ENCODE results near the gene SH3BP5. TPM values are rescaled to one million over a fixed set of nuclear protein-coding genes. Genes with fewer than 3 reads are reported as not detected.

The SH3BP5 gene
- total RNA-seq, 1 experiment from 2014 or later = 39.3 TPM

GRCh38 chr3:15356176-15356575 is 23.8 kb upstream of the SH3BP5 start:
- ChIA-PET CTCF (no interaction called here), POLR2A (ENCODE audit: unreplicated experiment) (no interaction called here)
- no peak overlapping the region for H3K4me2 ChIP-seq
- H3F3A ChIP-seq (ENCODE audit: insufficient read depth, low read depth) = no peaks in the 10 kb centered on the region
- H3K4me1 ChIP-seq (replicated peaks; ENCODE audit: insufficient read depth) = 0 out of 2 replicates have a peak, but pooled peaks cover 6% of the 10 kb centered on the region
- intact Hi-C loops (cut with micrococcal nuclease; ENCODE audit: unreplicated experiment) = no loop called here
- no peak overlapping the region for H3K4me3 ChIP-seq
- no peaks in the 10 kb centered on the region for H3K36me3 ChIP-seq (ENCODE audit: low read depth)
- no peaks in the 10 kb centered on the region for H3K9me2 ChIP-seq (ENCODE audit: insufficient read depth)
- no peaks in the 10 kb centered on the region for H3K27me3 ChIP-seq (ENCODE audit: insufficient read depth, low read depth)
- BruUV-seq (replicated peaks) = no TSS peak
- H3K79me2 ChIP-seq (ENCODE audit: low read depth) = no peaks in the 10 kb centered on the region
- no peak for DNase-seq
- no peak overlapping the region for H3K27ac ChIP-seq
- H2AFZ ChIP-seq = no peak overlapping the region
- H4K20me1 ChIP-seq (ENCODE audit: insufficient read depth) = no peaks in the 10 kb centered on the region
- TF ChIP-seq EZH2 (IDR thresholded peaks at IDR 0.05; ENCODE audit: low read depth) = no peak
- TF ChIP-seq, protein P1, sequence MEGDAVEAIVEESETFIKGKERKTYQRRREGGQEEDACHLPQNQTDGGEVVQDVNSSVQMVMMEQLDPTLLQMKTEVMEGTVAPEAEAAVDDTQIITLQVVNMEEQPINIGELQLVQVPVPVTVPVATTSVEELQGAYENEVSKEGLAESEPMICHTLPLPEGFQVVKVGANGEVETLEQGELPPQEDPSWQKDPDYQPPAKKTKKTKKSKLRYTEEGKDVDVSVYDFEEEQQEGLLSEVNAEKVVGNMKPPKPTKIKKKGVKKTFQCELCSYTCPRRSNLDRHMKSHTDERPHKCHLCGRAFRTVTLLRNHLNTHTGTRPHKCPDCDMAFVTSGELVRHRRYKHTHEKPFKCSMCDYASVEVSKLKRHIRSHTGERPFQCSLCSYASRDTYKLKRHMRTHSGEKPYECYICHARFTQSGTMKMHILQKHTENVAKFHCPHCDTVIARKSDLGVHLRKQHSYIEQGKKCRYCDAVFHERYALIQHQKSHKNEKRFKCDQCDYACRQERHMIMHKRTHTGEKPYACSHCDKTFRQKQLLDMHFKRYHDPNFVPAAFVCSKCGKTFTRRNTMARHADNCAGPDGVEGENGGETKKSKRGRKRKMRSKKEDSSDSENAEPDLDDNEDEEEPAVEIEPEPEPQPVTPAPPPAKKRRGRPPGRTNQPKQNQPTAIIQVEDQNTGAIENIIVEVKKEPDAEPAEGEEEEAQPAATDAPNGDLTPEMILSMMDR (conservative IDR thresholded peaks at IDR 0.05) = no peak
- H3K9me3 ChIP-seq (ENCODE audit: insufficient read depth, low read depth) = no peaks in the 10 kb centered on the region

DNA sequence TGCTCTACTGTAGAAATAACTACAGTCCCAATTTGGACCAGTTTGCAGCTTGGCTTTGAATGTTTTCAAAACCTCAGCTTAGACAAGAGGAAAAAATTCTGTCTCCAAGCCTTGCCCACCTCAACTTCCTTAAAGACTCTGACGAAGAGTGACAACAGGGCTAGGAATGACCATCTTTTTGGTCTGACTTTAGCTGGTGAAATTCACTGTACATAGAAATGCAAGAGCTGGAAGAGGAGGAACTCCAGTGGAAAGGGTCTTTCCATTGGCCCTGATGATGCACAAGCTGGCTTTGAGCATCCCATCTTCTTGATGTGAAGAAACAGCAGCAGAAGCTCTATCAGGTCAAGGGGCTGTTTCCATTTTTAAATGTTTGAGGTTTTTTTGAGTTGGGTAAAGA is 22.7 kb upstream of the SH3BP5 start:
- ChIA-PET CTCF (no interaction called here), POLR2A (ENCODE audit: unreplicated experiment) (no interaction called here)
- Histone ChIP-seq H4K20me1 (ENCODE audit: insufficient read depth) (no peaks in the 10 kb centered on the region), H3K27me3 (ENCODE audit: insufficient read depth, low read depth) (no peaks in the 10 kb centered on the region), H3K79me2 (ENCODE audit: low read depth) (no peaks in the 10 kb centered on the region), H3K4me2 (no peak overlapping the region), H3K9me3 (ENCODE audit: insufficient read depth, low read depth) (no peaks in the 10 kb centered on the region), H3K4me3 (no peak overlapping the region), H2AFZ (no peak overlapping the region), H3K4me1 (replicated peaks; ENCODE audit: insufficient read depth) (no peaks in the 10 kb centered on the region), H3K36me3 (ENCODE audit: low read depth) (no peaks in the 10 kb centered on the region), H3F3A (ENCODE audit: insufficient read depth, low read depth) (no peaks in the 10 kb centered on the region), H3K27ac (no peak overlapping the region), H3K9me2 (ENCODE audit: insufficient read depth) (no peaks in the 10 kb centered on the region)
- intact Hi-C loops (cut with micrococcal nuclease; ENCODE audit: unreplicated experiment) = no loop called here
- BruUV-seq (replicated peaks) = no TSS peak
- DNase-seq = no peak
- TF ChIP-seq, protein P1 (conservative IDR thresholded peaks at IDR 0.05) = no peak
- no peak for TF ChIP-seq EZH2 (IDR thresholded peaks at IDR 0.05; ENCODE audit: low read depth)

- Histone ChIP-seq H3K36me3 (ENCODE audit: low read depth) (no peaks in the 10 kb centered on the region), H4K20me1 (ENCODE audit: insufficient read depth) (no peaks in the 10 kb centered on the region), H3K4me1 (replicated peaks; ENCODE audit: insufficient read depth) (no peaks in the 10 kb centered on the region), H3K4me3 (no peak overlapping the region), H3K9me3 (ENCODE audit: insufficient read depth, low read depth) (no peaks in the 10 kb centered on the region), H3K27ac (no peak overlapping the region), H2AFZ (no peak overlapping the region), H3K27me3 (ENCODE audit: insufficient read depth, low read depth) (no peaks in the 10 kb centered on the region), H3K9me2 (ENCODE audit: insufficient read depth) (no peaks in the 10 kb centered on the region), H3F3A (ENCODE audit: insufficient read depth, low read depth) (no peaks in the 10 kb centered on the region), H3K4me2 (no peak overlapping the region), H3K79me2 (ENCODE audit: low read depth) (no peaks in the 10 kb centered on the region)
- intact Hi-C loops (cut with micrococcal nuclease; ENCODE audit: unreplicated experiment) = no loop called here
- ChIA-PET POLR2A (ENCODE audit: unreplicated experiment) (no interaction called here), CTCF (no interaction called here)
- no TSS peak for BruUV-seq (replicated peaks)
- DNase-seq = no peak
- no peak for TF ChIP-seq EZH2 (IDR thresholded peaks at IDR 0.05; ENCODE audit: low read depth)
- TF ChIP-seq, protein P1 (conservative IDR thresholded peaks at IDR 0.05) = no peak
Measured at GRCh38 chr3:15354485-15354884, 22.1 kb upstream of the SH3BP5 start.
